GM12892 (cell line): ENCODE measurements around the gene ROBO4.

Source experiments
- POLR2A ChIP-seq: IDR thresholded peaks from 2 replicates; pipeline ENCODE4 v1.6.1; 2011; ENCODE audit warnings: low read depth, low read length, control low read depth
- POLR2AphosphoS5 ChIP-seq: IDR thresholded peaks from 2 replicates; pipeline ENCODE4 v1.6.1; 2011; ENCODE audit warnings: low read depth, low read length, control low read depth
- TAF1 ChIP-seq: IDR thresholded peaks from 2 replicates; pipeline ENCODE4 v1.6.1; 2011; ENCODE audit warnings: low read depth, mild to moderate bottlenecking, control low read depth, low read length, borderline replicate concordance

DNA sequence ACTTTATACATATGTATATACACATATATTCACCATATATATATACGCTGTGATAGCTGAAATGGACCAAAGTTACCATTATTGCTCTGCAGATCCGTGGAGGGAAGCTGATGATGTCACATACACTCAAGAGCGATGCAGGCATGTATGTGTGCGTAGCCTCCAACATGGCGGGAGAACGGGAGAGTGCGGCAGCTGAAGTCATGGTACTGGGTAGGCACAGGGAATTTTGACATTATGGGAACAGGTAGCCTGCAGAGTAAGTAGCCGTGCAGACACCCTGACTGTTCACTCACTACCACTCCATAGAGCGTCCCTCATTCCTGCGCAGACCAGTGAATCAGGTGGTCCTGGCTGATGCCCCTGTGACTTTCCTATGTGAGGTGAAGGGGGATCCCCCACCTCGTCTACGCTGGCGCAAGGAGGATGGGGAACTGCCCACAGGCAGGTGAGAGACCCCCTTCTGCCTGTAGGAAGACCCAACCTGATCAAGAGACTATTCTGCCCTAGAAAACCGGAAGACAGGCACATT lies 27.7 kb downstream of the ROBO4 start:
- TF ChIP-seq POLR2A: no peak
- TF ChIP-seq TAF1: no peak
- no peak for TF ChIP-seq POLR2AphosphoS5
